Trophoblast cell (in vitro differentiated cells and primary cell): ENCODE measurements around the gene TMPRSS4.

Experiments
- DNase-seq, 2 donors: peaks; one replicate each; pipeline ENCODE4 v3.0.0-alpha.2; 2016
- H2AFZ ChIP-seq: 2 replicates; pipeline ENCODE4 v1.6.1; 2013; ENCODE audit warnings: low read length, moderate library complexity, mild to moderate bottlenecking; ENCODE audit not compliant: insufficient read depth, poor library complexity
- H2AK5ac ChIP-seq: 2 replicates; pipeline ENCODE4 v1.6.1; 2013; ENCODE audit warnings: mild to moderate bottlenecking, low read length
- H2BK120ac ChIP-seq: 2 replicates; pipeline ENCODE4 v1.6.1; 2013; ENCODE audit warnings: low read length, mild to moderate bottlenecking, moderate library complexity; ENCODE audit not compliant: insufficient read depth, poor library complexity
- H2BK12ac ChIP-seq: 2 replicates; pipeline ENCODE4 v1.6.1; 2013; ENCODE audit warnings: mild to moderate bottlenecking, low read length, moderate library complexity
- H2BK5ac ChIP-seq: 2 replicates; pipeline ENCODE4 v1.6.1; 2013; ENCODE audit warnings: low read length, low read depth, moderate library complexity, mild to moderate bottlenecking; ENCODE audit not compliant: poor library complexity
- H3K14ac ChIP-seq: 2 replicates; pipeline ENCODE4 v1.6.1; 2013; ENCODE audit warnings: mild to moderate bottlenecking, low read length
- H3K18ac ChIP-seq: 2 replicates; pipeline ENCODE4 v1.6.1; 2013; ENCODE audit warnings: mild to moderate bottlenecking, low read length
- H3K23ac ChIP-seq: 2 replicates; pipeline ENCODE4 v1.6.1; 2013; ENCODE audit warnings: low read length
- H3K27ac ChIP-seq: 2 replicates; pipeline ENCODE4 v1.5.1; 2013; ENCODE audit warnings: low read depth, mild to moderate bottlenecking, inconsistent platforms, low read length, moderate library complexity
- H3K27me3 ChIP-seq: 2 replicates; pipeline ENCODE4 v1.6.1; 2013; ENCODE audit warnings: inconsistent platforms, mild to moderate bottlenecking, low read length, moderate library complexity; ENCODE audit not compliant: insufficient read depth
- H3K36me3 ChIP-seq, 2 experiments: 1 replicate in 1 of 2; 2 replicates in 1 of 2; pipeline ENCODE4 v1.6.1; 2013; ENCODE audit warnings: low read length in 2 of 2, mild to moderate bottlenecking in 2 of 2, moderate library complexity in 1 of 2; ENCODE audit not compliant: insufficient read depth in 2 of 2, control insufficient read depth in 1 of 2
- H3K4ac ChIP-seq: 2 replicates; pipeline ENCODE4 v1.6.1; 2013; ENCODE audit warnings: low read depth, mild to moderate bottlenecking, low read length, moderate library complexity
- H3K4me1 ChIP-seq, 2 experiments: 1 replicate in 1 of 2; 2 replicates in 1 of 2; pipeline ENCODE4 v1.6.1; 2013; ENCODE audit warnings: low read length in 2 of 2, mild to moderate bottlenecking in 2 of 2, moderate library complexity in 1 of 2; ENCODE audit not compliant: insufficient read depth in 2 of 2, control insufficient read depth in 1 of 2
- H3K4me2 ChIP-seq: 2 replicates; pipeline ENCODE4 v1.6.1; 2013; ENCODE audit warnings: inconsistent platforms, mild to moderate bottlenecking, low read length, moderate library complexity
- H3K4me3 ChIP-seq: 2 replicates; pipeline ENCODE4 v1.5.1; 2013; ENCODE audit warnings: mild to moderate bottlenecking, low read depth, low read length, inconsistent platforms
- H3K79me1 ChIP-seq: one replicate; pipeline ENCODE4 v1.6.1; 2013; ENCODE audit warnings: low read length
- H3K79me2 ChIP-seq: 2 replicates; pipeline ENCODE4 v1.6.1; 2013; ENCODE audit warnings: low read length, mild to moderate bottlenecking; ENCODE audit not compliant: control insufficient read depth, insufficient read depth, poor library complexity
- H3K9ac ChIP-seq: 2 replicates; pipeline ENCODE4 v1.6.1; 2013; ENCODE audit warnings: mild to moderate bottlenecking, low read length
- H3K9me3 ChIP-seq: 2 replicates; pipeline ENCODE4 v1.6.1; 2013; ENCODE audit warnings: low read depth, mild to moderate bottlenecking, control low read depth, inconsistent platforms, low read length; ENCODE audit not compliant: insufficient read depth
- H4K12ac ChIP-seq: 2 replicates; pipeline ENCODE4 v1.6.1; 2013; ENCODE audit warnings: low read depth, mild to moderate bottlenecking, low read length, moderate library complexity
- H4K8ac ChIP-seq: 2 replicates; pipeline ENCODE4 v1.6.1; 2013; ENCODE audit warnings: low read depth, mild to moderate bottlenecking, low read length, moderate library complexity
- H4K91ac ChIP-seq: one replicate; pipeline ENCODE4 v1.6.1; 2013; ENCODE audit warnings: low read depth, mild to moderate bottlenecking, low read length, moderate library complexity
- WGBS: extraction: QIAGEN DNeasy Blood & Tissue Kit; methylation state at CpG from one replicate; pipeline ENCODE4 v1.1.7; 2013; ENCODE audit warnings: missing lambda C conversion rate; ENCODE audit not compliant: insufficient read length, insufficient coverage; ENCODE audit errors: extremely low coverage; 5-methylcytosine and 5-hydroxymethylcytosine counted together

Gene TMPRSS4

DNA sequence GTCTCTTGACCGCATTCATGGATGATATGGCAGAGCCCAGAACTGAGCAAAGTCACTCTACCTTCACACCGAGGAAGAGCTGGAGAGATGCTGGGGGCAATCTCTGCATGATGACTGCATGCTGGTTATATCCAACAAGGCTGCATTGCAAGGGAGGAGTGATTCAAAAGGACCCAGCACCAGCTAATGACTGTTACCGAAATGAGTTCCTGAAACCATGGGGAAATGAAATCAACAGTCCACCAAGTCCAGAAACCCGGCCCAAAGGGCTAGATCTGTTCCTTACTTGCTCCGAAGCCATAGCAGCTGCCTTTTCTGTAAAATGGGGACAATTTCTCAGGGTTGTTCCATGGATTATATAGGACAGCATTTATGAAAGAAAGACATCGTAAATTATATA, 11.1 kb downstream of the TMPRSS4 start:
- H3K4me1 ChIP-seq: no peaks in the 10 kb centered on the region
- H3K27me3 ChIP-seq: no peaks in the 10 kb centered on the region
- no CpG with 5 or more reads among the region's 6 CpGs for WGBS

DNA sequence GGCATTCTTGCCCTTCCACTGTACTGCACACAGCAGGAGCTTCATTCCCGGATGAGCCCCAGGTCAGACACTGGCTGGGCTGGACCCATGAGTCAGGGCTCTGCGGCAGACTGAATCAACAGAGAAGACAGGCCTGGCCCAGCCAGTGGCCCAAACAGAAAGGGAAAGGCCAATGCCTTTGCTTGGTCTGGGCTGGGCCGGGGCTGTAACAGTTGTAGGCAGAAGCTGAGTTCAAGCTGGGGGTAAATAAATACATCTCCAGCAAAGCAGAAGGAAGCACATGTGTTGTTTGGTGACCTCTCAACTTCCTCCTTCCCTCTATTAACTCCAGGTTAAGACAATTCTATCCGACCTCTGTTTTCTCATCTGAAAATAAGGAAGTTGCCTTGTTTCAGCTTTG, 11.7 kb downstream of the TMPRSS4 start:
- H3K79me1 ChIP-seq: no peaks in the 10 kb centered on the region
- H2BK5ac ChIP-seq: no peak overlapping the region
- no peak overlapping the region for H3K4ac ChIP-seq
- no peak overlapping the region for H2BK12ac ChIP-seq
- H2BK120ac ChIP-seq: no peak overlapping the region
- no peak overlapping the region for H3K9ac ChIP-seq
- H3K9me3 ChIP-seq: peaks cover 12% of the 10 kb centered on the region
- H3K4me1 ChIP-seq: no peaks in the 10 kb centered on the region
- H3K79me2 ChIP-seq: no peaks in the 10 kb centered on the region
- no peak overlapping the region for H3K4me2 ChIP-seq
- H4K8ac ChIP-seq: no peak overlapping the region
- no peak overlapping the region for H2AK5ac ChIP-seq
- no peak overlapping the region for H3K14ac ChIP-seq
- no peak overlapping the region for H3K27ac ChIP-seq
- no peak overlapping the region for H3K23ac ChIP-seq
- no peaks in the 10 kb centered on the region for H3K27me3 ChIP-seq
- no peak overlapping the region for H4K12ac ChIP-seq
- no peak overlapping the region for H2AFZ ChIP-seq
- H4K91ac ChIP-seq: no peak overlapping the region
- no peak overlapping the region for H3K18ac ChIP-seq
- no peaks in the 10 kb centered on the region for H3K36me3 ChIP-seq
- no peak overlapping the region for H3K4me3 ChIP-seq
- no CpG with 5 or more reads among the region's 4 CpGs for WGBS
- DNase-seq: peak in 1 of 2 donors; percentile 9

More for the DNA sequence above, 11.1 kb downstream of the TMPRSS4 start:
- no peak overlapping the region for H3K23ac ChIP-seq
- H3K79me1 ChIP-seq: no peaks in the 10 kb centered on the region
- no peak overlapping the region for H3K27ac ChIP-seq
- H2BK12ac ChIP-seq: no peak overlapping the region
- no peak overlapping the region for H3K4me3 ChIP-seq
- H2BK5ac ChIP-seq: no peak overlapping the region
- H4K91ac ChIP-seq: no peak overlapping the region
- no peak overlapping the region for H2AFZ ChIP-seq
- no peak overlapping the region for H3K4me2 ChIP-seq
- H2AK5ac ChIP-seq: no peak overlapping the region
- H3K14ac ChIP-seq: no peak overlapping the region
- no peak for DNase-seq
- no peaks in the 10 kb centered on the region for H3K36me3 ChIP-seq
- no peak overlapping the region for H4K12ac ChIP-seq
- no peak overlapping the region for H3K18ac ChIP-seq
- peaks cover 12% of the 10 kb centered on the region for H3K9me3 ChIP-seq
- H2BK120ac ChIP-seq: no peak overlapping the region
- no peaks in the 10 kb centered on the region for H3K79me2 ChIP-seq
- H3K9ac ChIP-seq: no peak overlapping the region
- no peak overlapping the region for H4K8ac ChIP-seq
- no peak overlapping the region for H3K4ac ChIP-seq

DNA sequence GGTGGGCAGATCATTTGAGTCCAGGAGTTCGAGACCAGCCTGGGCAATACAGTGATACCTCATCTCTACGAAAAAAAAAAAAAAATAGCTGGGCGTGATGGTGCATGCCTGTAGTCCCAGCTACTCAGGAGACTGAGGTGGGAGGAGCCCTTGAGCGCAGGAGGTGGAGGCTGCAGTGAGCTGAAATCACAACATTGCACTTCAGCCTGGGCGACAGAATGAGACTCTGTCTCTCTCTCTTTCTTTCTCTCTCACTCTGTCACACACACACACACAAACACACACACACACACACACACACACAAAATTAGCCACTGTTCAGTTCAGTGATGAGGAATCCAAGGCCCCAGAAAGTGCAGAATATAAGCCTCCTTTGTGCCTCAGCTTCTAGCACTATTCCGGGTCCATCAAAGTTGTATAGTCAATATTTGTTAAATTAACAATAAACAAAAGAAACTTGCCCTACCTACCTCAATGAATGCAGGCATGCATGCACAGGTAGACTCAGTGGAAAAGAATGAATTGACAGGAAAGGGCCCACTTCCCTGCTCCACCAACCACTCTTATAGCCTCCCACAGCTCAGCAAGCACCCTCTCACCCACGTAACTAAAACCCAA, 13.8 kb downstream of the TMPRSS4 start:
- WGBS: no CpG with 5 or more reads among the region's 7 CpGs
- Histone ChIP-seq H3K27ac (no peak overlapping the region), H4K12ac (no peak overlapping the region), H3K4me2 (no peak overlapping the region), H2AK5ac (no peak overlapping the region), H3K79me2 (no peaks in the 10 kb centered on the region), H3K23ac (no peak overlapping the region), H3K79me1 (no peaks in the 10 kb centered on the region), H3K9me3 (peaks cover 12% of the 10 kb centered on the region), H3K27me3 (no peaks in the 10 kb centered on the region), H3K36me3 (no peaks in the 10 kb centered on the region), H4K8ac (no peak overlapping the region), H2BK5ac (no peak overlapping the region), H2AFZ (no peak overlapping the region), H3K14ac (no peak overlapping the region), H4K91ac (no peak overlapping the region), H2BK120ac (no peak overlapping the region), H3K9ac (no peak overlapping the region), H3K4me1 (no peaks in the 10 kb centered on the region), H3K4ac (no peak overlapping the region), H2BK12ac (no peak overlapping the region), H3K18ac (no peak overlapping the region), H3K4me3 (no peak overlapping the region)
- DNase-seq: no peak

DNA sequence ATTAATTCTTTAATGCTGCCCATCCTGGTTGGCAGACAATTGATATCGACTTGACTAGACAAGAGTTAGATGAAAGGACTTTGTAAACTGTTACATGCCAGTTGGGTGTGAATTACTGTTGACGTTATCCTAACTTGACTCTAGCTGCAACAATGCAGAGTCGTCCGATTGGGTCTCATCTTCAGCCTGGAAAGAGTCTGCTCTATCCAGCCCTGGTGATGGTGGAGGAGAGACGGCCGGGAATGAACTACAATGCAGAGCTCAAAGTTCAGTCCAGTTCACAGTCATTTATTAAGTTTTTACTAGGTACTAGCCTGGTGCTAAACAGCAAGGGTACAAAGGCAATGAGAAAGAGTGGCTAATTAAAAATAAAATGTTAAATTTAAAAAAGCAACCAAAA, 14.8 kb downstream of the TMPRSS4 start:
- no peak overlapping the region for H4K8ac ChIP-seq
- no peak overlapping the region for H4K12ac ChIP-seq
- H3K27me3 ChIP-seq: no peaks in the 10 kb centered on the region
- no peak overlapping the region for H3K9ac ChIP-seq
- no peak overlapping the region for H3K27ac ChIP-seq
- H3K79me1 ChIP-seq: no peaks in the 10 kb centered on the region
- WGBS: no CpG with 5 or more reads among the region's 6 CpGs
- no peak overlapping the region for H3K23ac ChIP-seq
- no peak overlapping the region for H3K14ac ChIP-seq
- no peak overlapping the region for H4K91ac ChIP-seq
- H3K4ac ChIP-seq: no peak overlapping the region
- no peak overlapping the region for H2BK12ac ChIP-seq
- H3K36me3 ChIP-seq: no peaks in the 10 kb centered on the region
- no peaks in the 10 kb centered on the region for H3K4me1 ChIP-seq
- no peaks in the 10 kb centered on the region for H3K79me2 ChIP-seq
- no peak overlapping the region for H2BK120ac ChIP-seq
- no peak for DNase-seq
- H3K4me2 ChIP-seq: no peak overlapping the region
- no peak overlapping the region for H2AK5ac ChIP-seq
- no peak overlapping the region for H2AFZ ChIP-seq
- H3K18ac ChIP-seq: no peak overlapping the region
- H3K4me3 ChIP-seq: no peak overlapping the region
- H3K9me3 ChIP-seq: peaks cover 9% of the 10 kb centered on the region
- no peak overlapping the region for H2BK5ac ChIP-seq
